GM21381 (cell line): ENCODE data around the gene LENG8.
"Not testable (repeated sequence)": the region's sequence is repeated elsewhere in the genome, so short reads cannot be mapped to it uniquely, and the experiment has no call there.

Experiments used
- ATAC-seq: cut with Tn5 transposase; IDR thresholded peaks from one replicate; pipeline ENCODE4 v1.9.1; 2021; ENCODE audit warnings: mild to moderate bottlenecking, moderate library complexity; ENCODE audit not compliant: unreplicated experiment

The LENG8 gene

DNA sequence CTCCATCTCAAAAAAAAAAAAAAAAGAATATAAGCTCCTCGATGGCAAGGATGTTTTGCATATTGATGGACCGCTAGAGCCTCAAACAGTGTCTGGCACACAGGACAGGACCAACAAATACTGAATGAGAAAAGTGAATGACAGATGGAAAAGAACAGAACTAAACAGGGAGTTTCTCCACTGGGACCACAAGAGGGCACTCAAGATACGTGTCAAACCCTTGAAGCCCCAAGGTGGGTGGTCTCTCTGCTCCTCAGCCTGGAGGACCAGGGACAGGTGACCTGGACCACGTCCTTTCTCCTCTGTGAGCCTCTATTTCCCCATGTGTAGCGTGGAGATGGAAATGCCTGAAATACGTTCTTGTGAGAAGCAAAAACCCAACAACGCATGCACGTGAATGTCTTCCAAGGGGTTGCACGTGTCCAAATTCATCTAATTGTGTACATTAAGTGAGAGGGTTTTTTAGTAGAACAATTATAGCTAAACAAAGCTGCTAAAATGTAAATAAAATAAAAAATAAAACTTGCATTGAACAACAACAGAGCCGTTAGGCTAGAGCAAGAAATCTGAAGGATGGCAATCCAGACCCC lies 29.8 kb downstream of the LENG8 start:
- no peak for ATAC-seq

DNA sequence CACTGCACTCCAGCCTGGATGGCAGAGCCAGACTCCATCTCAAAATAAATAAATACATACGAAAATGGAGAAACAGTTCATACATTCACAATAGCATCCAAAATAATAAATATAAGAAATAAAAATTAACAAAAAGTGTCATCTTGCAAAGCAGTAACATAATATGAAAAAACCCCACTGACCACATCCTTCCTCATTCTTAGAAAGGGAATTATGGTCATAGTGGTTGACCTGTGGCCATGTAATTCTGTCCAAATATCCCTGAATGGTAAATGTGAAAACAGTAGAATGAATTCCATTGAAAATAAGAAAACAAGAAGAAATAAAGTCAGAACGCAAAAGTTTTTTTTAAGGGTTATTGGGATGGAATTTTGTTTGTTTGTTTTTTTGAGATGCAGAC lies 31.1 kb downstream of the LENG8 start:
- ATAC-seq = no peak

GRCh38 chr19:54481326-54481930 lies 32.4 kb downstream of the LENG8 start:
- no peak for ATAC-seq

DNA sequence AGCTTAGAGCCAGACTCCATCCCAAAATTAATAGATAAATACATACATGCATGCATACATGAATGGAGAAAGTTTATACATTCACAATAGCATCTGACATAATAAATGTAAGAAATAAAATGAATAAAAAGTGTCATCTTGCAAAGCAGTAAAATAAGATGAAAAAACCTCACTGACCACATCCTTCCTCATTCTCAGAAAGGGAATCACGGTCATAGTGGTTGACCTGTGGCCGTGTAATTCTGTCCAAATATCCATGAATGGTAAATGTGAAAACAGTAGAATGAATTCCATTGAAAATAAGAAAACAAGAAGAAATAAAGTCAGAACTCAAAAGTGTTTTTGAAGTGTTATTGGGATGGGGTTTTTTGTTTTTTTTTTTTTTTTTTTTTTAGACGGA lies 33.9 kb downstream of the LENG8 start:
- no peak for ATAC-seq

DNA sequence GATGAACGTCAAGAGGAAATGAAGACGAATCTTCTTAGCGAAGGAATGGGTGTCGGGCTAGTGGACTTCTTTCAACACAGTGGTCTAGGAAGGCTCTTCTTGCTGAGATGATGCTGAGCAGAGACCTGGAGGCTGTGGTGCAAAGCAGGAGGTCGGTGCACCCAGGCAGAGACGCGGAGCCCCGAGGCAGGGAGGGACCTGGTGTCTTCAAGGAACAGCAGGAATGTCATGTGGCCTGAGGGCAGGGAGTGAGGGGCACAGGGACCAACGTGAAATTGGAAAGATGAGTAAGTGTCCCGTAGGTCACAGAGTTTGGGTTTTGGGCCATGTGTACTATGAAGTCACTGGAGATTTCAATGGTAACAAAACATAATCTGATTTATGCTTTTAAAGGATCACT lies 35.5 kb downstream of the LENG8 start:
- no peak for ATAC-seq

GRCh38 chr19:54485851-54486250 lies 36.9 kb downstream of the LENG8 start:
- no peak for ATAC-seq

DNA sequence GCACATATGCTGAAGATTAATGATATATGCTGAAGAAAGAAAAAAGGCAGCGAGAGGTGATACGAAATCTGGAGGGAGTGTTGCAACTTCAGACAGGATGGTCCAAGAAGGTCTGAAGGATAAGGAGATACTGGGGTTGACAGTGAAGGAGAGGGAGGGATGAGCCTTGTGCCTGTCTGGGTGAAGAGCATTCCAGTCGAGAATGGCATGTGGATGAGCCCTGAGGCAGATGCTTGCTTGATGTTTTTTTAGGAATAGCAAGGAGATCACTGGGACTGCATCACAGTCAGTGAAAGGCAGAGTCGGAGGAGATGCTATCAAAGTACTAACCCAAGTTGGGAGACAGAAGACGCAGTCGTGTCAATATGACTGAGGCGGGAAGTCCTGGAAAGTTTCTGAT lies 40.3 kb downstream of the LENG8 start:
- no peak for ATAC-seq

DNA sequence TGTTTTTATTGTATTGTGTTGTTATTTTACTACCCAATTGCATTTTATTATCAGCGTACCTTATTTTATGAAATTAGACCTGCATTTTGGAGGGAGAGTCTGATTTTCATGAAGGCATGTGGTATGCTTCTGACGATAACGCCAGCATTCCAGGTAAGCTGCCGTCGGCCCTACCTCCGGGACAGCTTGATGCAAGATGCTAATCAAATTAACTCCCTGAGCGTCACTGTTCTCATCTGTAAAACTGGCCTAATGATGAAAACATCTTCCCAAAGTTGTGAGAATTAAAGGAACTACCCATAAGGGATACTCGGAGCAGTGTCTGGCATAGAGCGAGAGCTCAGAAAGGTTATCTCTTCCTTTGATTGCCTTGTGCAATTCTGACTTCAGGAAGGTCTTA lies 40.8 kb downstream of the LENG8 start:
- ATAC-seq = no peak

DNA sequence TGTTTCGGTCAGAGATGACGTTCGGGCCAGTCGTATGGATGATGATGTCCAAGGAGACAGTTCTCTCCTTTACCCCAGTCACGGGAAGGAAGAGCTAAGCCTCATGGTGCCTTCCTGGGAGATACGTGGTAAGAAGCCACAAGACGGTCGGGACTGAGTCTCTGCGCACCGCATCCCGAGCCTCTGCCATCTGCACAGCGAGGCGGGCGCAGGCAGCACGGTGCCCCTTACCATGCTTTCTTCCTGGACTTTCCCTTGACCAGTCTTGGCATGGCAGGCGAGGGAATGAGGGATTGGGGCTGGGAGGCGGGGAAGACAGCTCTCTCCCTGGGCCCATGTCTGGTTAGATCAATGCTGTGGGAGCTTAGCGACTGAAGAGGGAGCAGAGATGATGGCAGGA lies 43.6 kb downstream of the LENG8 start:
- ATAC-seq = no peak

GRCh38 chr19:54493056-54493455 lies 44.1 kb downstream of the LENG8 start:
- not testable (repeated sequence) for ATAC-seq

GRCh38 chr19:54493967-54494585 lies 45.1 kb downstream of the LENG8 start:
- ATAC-seq = no peak

DNA sequence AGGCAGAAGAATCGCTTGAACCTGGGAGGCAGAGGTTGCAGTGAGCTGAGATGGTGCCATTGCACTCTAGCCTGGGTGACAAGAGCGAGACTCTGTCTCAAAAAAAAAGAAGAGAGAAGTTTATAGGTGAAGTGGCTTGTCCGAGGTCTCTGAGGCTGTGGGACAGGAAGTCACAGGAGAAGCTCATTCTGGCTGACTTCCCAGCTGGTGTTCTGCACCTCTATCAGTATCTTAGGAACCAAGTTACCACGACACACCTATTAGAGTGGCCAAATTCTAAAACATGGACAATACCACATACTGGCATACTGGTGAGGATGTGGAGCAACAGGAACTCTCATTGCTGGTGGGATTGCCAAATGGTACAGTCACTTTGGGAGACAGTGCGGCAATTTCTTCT lies 46.3 kb downstream of the LENG8 start:
- not testable (repeated sequence) for ATAC-seq

DNA sequence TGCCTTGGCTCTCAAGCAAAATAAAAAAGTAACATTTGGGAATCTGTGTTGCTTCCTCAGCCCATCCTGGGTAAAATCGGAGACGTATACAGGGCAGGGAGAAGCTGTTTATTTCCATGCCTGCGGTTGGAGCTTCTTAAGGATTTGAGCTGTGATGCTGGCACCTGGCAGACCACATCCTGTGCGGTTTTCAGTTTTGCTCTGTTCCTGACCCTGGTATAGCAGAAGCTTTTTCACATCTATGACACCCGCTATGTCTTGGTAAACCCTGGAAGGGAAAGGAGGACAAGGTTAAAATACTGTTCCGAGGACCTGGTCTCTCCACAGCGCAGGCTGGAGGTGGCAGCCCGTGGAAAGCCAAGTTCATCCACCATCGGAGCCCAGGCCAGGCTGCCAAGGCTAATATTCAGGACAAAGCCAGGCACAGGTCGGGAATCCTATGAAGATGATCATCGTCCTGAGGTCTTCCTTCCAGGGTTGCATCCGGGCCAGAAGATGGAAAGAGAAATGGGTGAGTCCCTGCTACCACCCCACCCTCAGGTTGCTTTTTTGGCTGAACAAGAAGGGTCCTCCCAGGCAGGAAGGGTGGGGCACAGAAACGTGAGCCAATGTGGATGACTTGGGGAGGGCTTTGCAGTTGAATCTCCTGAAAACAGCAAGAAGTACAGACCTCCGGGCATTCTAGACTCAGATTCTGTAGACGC lies 48.9 kb downstream of the LENG8 start:
- not testable (repeated sequence) for ATAC-seq

DNA sequence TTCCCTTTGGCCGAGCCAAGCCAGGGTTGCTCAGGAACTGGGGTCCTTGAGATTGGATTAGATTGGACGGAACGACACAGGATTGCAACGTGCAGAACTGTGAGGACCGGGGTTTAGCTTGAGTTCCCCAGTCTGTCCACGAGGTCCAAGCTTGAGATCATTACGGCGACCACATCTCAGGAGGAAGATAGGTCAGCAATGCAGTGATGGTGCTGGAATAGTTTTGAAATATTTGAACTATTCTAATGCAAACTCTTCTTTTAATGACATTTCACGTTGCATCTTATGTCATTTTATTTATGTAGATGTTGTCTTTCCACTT lies 49.4 kb downstream of the LENG8 start:
- ATAC-seq = not testable (repeated sequence)

DNA sequence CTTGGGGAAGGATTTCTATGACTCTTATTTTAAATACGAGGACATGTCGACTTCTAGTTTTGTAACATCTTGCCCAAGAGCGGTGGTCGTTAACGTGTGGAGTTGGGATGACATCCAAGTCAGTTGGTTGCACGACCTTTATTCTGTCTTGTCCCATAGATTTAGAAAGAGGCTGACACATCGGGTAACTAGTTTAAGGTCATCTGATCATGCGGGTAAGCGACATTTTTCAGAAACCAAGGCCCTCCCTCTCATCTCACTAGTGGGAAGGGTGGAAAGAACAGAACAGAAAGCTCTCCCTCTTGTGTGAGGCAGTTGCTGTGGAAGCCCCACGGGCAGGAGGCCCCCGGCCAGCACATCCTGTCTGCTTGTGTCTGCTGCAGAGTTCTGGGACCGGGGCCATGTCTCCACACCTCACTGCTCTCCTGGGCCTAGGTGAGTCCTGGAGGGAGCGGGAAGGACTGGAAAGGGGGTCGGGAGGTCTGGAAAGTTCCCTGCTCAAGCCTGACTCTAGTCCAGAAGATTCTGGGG lies 53.6 kb downstream of the LENG8 start, which contains the start of gene LAIR2:
TSS of gene LAIR2 (plus strand) at position 314 of the 531 bp plus-strand sequence. CDS start at position 402, 88 bp downstream.
- ATAC-seq = no peak

DNA sequence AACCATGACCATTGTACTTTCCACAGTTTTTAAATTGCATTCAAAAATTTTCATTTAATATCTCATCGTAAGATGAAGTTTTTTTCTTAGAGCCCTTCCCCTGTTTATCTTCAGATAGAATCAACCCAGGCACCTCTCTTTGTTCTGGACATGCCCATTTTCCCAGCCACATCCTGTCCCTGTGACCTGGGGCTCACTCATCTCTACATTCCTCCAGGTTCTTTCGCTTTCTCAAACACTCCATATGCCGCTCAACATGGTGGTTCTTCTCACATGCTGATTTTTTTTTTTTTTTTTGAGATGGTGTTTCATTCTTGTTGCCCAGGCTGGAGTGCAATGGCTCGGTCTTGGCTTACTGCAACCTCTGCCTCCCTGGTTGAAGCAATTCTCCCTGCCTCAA lies 56.5 kb downstream of the LENG8 start:
- not testable (repeated sequence) for ATAC-seq

- ATAC-seq = no peak
Observed at GRCh38 chr19:54506079-54506478, 57.1 kb downstream of the LENG8 start.

DNA sequence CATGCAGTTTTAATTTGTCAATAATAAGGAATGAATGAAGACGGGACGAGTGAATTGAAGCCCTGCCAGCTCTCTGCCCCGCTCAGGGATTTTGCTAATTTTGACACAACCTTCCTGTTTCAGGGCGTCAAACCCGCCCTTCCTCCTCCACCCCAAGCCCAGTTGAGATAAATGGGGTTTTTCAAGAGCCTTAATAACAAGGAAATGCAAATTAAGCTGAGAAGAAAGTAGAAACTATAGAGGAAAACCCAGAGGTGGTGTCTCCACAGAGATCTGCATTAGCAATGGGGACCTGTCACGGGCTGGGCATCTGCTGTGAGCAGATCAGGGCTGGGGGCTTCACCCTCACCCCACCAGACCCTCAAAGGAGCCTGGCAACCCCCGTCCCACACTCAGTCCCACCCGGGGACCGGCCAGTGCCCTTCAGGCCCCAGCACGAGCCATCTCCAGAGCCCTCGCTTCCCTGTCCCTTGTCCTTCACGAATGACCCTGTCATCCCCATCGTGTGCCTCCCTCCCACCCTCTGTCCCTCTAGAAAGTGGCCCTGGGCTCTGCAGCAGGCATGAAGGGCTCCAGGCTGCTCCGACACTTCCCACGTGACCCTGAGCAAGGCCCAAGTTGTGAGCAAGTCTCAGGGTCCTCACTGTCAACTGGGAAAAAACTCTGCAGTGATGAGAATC lies 58.2 kb downstream of the LENG8 start:
- not testable (repeated sequence) for ATAC-seq

DNA sequence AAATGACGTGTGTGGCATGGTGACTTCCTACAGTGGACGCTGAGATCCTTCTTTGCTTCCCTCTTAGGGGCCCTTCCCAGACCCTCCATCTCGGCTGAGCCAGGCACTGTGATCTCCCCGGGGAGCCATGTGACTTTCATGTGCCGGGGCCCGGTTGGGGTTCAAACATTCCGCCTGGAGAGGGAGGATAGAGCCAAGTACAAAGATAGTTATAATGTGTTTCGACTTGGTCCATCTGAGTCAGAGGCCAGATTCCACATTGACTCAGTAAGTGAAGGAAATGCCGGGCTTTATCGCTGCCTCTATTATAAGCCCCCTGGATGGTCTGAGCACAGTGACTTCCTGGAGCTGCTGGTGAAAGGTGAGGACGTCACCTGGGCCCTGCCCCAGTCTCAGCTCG lies 58.8 kb downstream of the LENG8 start:
- ATAC-seq = no peak

GRCh38 chr19:54508487-54508886 lies 59.5 kb downstream of the LENG8 start:
- not testable (repeated sequence) for ATAC-seq
